ENCODE results near the gene TBC1D25.

Gene TBC1D25, protein sequence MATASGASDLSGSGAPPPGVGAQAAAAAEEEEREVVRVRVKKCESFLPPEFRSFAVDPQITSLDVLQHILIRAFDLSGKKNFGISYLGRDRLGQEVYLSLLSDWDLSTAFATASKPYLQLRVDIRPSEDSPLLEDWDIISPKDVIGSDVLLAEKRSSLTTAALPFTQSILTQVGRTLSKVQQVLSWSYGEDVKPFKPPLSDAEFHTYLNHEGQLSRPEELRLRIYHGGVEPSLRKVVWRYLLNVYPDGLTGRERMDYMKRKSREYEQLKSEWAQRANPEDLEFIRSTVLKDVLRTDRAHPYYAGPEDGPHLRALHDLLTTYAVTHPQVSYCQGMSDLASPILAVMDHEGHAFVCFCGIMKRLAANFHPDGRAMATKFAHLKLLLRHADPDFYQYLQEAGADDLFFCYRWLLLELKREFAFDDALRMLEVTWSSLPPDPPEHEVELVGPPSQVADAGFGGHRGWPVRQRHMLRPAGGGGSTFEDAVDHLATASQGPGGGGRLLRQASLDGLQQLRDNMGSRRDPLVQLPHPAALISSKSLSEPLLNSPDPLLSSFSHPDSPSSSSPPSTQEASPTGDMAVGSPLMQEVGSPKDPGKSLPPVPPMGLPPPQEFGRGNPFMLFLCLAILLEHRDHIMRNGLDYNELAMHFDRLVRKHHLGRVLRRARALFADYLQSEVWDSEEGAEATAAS

DNA sequence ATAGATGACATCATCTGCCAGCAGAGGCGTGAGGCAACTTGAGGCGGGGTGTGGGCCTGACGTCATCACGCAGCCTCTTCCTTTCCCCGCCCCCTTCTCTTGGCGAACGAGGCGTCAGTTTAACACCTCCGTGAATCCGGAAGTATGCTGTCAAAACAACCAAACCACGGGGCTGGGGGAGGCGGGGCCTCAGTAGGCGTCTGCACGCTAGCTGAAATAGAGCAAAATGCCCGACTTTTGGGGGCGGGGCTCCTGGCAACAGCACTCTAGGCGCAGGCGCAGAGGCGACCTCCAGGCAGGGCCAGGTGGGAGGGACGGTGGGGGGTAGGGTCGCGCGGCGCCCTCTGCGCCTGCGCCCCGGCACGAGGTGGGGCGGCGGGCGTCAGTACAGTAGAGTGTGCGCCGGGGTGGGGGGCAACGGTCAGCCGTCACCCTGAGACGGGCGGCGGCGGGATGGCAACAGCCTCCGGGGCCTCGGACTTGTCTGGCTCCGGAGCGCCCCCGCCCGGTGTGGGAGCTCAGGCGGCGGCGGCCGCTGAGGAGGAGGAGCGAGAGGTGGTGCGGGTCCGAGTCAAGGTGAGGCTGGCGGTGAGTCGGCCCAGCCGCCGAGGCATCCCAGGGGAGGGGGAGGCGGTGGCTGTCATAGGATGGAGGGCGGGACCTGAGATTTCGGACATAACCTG, at the start of gene TBC1D25:
Gene TBC1D25 (plus strand): TSS at position 370 of the 683 bp plus-strand sequence. CDS start 84 bp downstream, at position 454.
- Histone ChIP-seq H3F3A (ENCODE audit: insufficient read depth) (peaks cover 5% of the 10 kb centered on the region; the same call in 1 of the 2 replicates), H3K79me2 (ENCODE audit: insufficient read depth, low read length) (peaks cover 12% of the 10 kb centered on the region), H3K9me2 (replicated peaks; ENCODE audit: insufficient read depth, low read length) (no peaks in the 10 kb centered on the region), H3K27me3 (ENCODE audit: low read length) (no peaks in the 10 kb centered on the region), H3K4me3 (ENCODE audit: insufficient read depth, low read length, poor library complexity, severe bottlenecking) (peak within 1 kb of the TSS; percentile 77), H3K9ac (ENCODE audit: low read length) (peak within 1 kb of the TSS; percentile 75), H4K20me1 (ENCODE audit: low read depth, low read length) (no peaks in the 10 kb centered on the region), H2AFZ (ENCODE audit: low read depth, low read length, severe bottlenecking) (peak within 1 kb of the TSS; percentile 32), H3K36me3 (ENCODE audit: low read length) (no peaks in the 10 kb centered on the region), H3K9me3 (ENCODE audit: insufficient read depth, low read length) (no peaks in the 10 kb centered on the region), H3K4me2 (ENCODE audit: low read depth, low read length, poor library complexity, severe bottlenecking) (peak within 1 kb of the TSS; percentile 70), H3K27ac (ENCODE audit: low read depth, low read length) (peak within 1 kb of the TSS; percentile 67)
- TF ChIP-seq, protein P1, sequence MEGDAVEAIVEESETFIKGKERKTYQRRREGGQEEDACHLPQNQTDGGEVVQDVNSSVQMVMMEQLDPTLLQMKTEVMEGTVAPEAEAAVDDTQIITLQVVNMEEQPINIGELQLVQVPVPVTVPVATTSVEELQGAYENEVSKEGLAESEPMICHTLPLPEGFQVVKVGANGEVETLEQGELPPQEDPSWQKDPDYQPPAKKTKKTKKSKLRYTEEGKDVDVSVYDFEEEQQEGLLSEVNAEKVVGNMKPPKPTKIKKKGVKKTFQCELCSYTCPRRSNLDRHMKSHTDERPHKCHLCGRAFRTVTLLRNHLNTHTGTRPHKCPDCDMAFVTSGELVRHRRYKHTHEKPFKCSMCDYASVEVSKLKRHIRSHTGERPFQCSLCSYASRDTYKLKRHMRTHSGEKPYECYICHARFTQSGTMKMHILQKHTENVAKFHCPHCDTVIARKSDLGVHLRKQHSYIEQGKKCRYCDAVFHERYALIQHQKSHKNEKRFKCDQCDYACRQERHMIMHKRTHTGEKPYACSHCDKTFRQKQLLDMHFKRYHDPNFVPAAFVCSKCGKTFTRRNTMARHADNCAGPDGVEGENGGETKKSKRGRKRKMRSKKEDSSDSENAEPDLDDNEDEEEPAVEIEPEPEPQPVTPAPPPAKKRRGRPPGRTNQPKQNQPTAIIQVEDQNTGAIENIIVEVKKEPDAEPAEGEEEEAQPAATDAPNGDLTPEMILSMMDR (IDR thresholded peaks at IDR 0.05; ENCODE audit: insufficient read depth, low read length, poor library complexity, severe bottlenecking), result no peak
- TF ChIP-seq EZH2phosphoT487 (conservative IDR thresholded peaks at IDR 0.05; ENCODE audit: low read length), result no peak

DNA sequence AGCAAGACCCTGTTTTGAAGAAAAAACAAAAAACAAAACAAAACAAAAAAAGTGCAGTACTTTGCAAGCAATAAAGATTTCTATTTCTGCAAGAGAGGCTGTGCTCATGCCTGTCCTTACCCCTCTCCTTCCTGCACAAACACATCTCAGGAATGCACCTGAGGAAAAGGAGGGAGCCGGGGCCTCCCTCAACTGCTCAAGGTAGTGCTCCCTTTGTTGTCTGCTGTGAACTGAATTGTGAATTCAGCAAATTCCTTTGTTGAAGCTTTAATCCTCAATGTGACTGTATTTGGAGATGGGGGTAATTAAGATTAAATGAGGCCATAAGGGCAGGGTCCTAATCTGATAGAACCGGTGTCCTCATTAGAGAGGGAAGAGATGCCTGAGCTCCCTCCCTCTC, 49.6 kb upstream of the TBC1D25 start:
- H3K9me2 ChIP-seq (replicated peaks; ENCODE audit: insufficient read depth, low read length), result no peaks in the 10 kb centered on the region
- no peak overlapping the region for H3K9ac ChIP-seq (ENCODE audit: low read length)
- H2AFZ ChIP-seq (ENCODE audit: low read depth, low read length, severe bottlenecking), result no peak overlapping the region
- H3K9me3 ChIP-seq (ENCODE audit: insufficient read depth, low read length), result no peaks in the 10 kb centered on the region
- H3K79me2 ChIP-seq (ENCODE audit: insufficient read depth, low read length), result no peaks in the 10 kb centered on the region
- no peaks in the 10 kb centered on the region for H3K27me3 ChIP-seq (ENCODE audit: low read length)
- no peak overlapping the region for H3K27ac ChIP-seq (ENCODE audit: low read depth, low read length)
- no peaks in the 10 kb centered on the region for H4K20me1 ChIP-seq (ENCODE audit: low read depth, low read length)
- TF ChIP-seq EZH2phosphoT487 (conservative IDR thresholded peaks at IDR 0.05; ENCODE audit: low read length), result no peak
- TF ChIP-seq, protein P1 (IDR thresholded peaks at IDR 0.05; ENCODE audit: insufficient read depth, low read length, poor library complexity, severe bottlenecking), result no peak
- H3F3A ChIP-seq (ENCODE audit: insufficient read depth), result no peaks in the 10 kb centered on the region
- no peak overlapping the region for H3K4me2 ChIP-seq (ENCODE audit: low read depth, low read length, poor library complexity, severe bottlenecking)
- H3K4me3 ChIP-seq (ENCODE audit: insufficient read depth, low read length, poor library complexity, severe bottlenecking), result no peak overlapping the region
- H3K36me3 ChIP-seq (ENCODE audit: low read length), result no peaks in the 10 kb centered on the region

DNA sequence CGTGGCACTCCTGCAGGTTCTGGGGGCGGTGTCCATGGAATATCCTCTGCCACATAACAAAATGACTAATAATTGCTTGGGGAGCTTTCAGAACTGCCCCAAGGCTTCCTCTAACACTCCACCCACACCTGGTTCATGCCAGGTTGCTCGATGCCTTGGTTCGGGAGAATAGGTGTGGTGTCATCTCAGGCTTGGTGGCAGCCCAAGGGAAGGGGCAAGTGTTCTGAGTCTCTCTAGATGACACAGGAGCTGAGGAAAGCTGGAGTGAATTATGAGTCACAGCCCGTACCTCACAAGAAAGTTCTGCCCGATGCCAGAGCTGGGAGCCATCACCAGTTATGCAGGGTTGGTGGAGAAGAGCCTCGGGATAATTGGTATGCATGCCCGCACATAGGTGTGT, 48.9 kb upstream of the TBC1D25 start:
- Histone ChIP-seq H3K4me3 (ENCODE audit: insufficient read depth, low read length, poor library complexity, severe bottlenecking) (no peak overlapping the region), H3K4me2 (ENCODE audit: low read depth, low read length, poor library complexity, severe bottlenecking) (no peak overlapping the region), H2AFZ (ENCODE audit: low read depth, low read length, severe bottlenecking) (no peak overlapping the region), H3F3A (ENCODE audit: insufficient read depth) (no peaks in the 10 kb centered on the region), H3K27me3 (ENCODE audit: low read length) (no peaks in the 10 kb centered on the region), H3K36me3 (ENCODE audit: low read length) (no peaks in the 10 kb centered on the region), H3K27ac (ENCODE audit: low read depth, low read length) (no peak overlapping the region), H3K9ac (ENCODE audit: low read length) (no peak overlapping the region), H3K9me3 (ENCODE audit: insufficient read depth, low read length) (no peaks in the 10 kb centered on the region), H3K9me2 (replicated peaks; ENCODE audit: insufficient read depth, low read length) (no peaks in the 10 kb centered on the region), H3K79me2 (ENCODE audit: insufficient read depth, low read length) (no peaks in the 10 kb centered on the region), H4K20me1 (ENCODE audit: low read depth, low read length) (no peaks in the 10 kb centered on the region)
- TF ChIP-seq, protein P1 (IDR thresholded peaks at IDR 0.05; ENCODE audit: insufficient read depth, low read length, poor library complexity, severe bottlenecking), result no peak
- TF ChIP-seq EZH2phosphoT487 (conservative IDR thresholded peaks at IDR 0.05; ENCODE audit: low read length), result no peak

Data from SU-DHL-6 (cell line).